ENCODE data around the gene FAM187B.

The FAM187B gene

GRCh38 chr19:35194012-35194984, 34.2 kb downstream of the FAM187B start:
- in situ Hi-C loops (cut with HindIII; ENCODE audit: low sequenced_read_pairs): no loop called here
- no peak for DNase-seq (ENCODE audit: low read depth)
- H3K4me3 ChIP-seq (ENCODE audit: low read depth, low read length): no peak overlapping the region
- TF ChIP-seq CTCF (IDR thresholded peaks at IDR 0.05; ENCODE audit: low read depth, low read length, missing control alignments): no peak

DNA sequence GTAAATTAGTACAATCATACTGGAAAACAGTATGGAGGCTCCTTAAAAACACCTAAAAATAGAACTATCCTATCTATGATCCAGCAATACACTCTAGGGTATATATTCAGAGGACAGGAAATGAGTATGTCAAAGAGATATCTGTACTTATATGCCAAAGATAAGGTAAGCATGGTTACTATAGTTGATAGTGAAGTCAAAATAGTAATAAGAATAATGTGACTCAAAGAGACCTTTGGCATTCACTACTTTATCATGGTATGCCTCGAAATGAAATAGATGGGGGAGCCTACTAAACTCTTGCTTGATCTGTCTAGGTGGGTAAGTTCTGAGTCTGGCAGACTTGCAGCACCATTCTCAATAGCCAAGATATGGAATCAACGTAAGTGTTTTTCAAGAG, 43.7 kb downstream of the FAM187B start:
- TF ChIP-seq CTCF (IDR thresholded peaks at IDR 0.05; ENCODE audit: low read depth, low read length, missing control alignments): no peak
- H3K4me3 ChIP-seq (ENCODE audit: low read depth, low read length): no peak overlapping the region
- no peak for DNase-seq (ENCODE audit: low read depth)
- in situ Hi-C loops (cut with HindIII; ENCODE audit: low sequenced_read_pairs): no loop called here

GRCh38 chr19:35184267-35184666, 44.3 kb downstream of the FAM187B start:
- no peak for DNase-seq (ENCODE audit: low read depth)
- in situ Hi-C loops (cut with HindIII; ENCODE audit: low sequenced_read_pairs): no loop called here
- no peak for TF ChIP-seq CTCF (IDR thresholded peaks at IDR 0.05; ENCODE audit: low read depth, low read length, missing control alignments)
- no peak overlapping the region for H3K4me3 ChIP-seq (ENCODE audit: low read depth, low read length)

DNA sequence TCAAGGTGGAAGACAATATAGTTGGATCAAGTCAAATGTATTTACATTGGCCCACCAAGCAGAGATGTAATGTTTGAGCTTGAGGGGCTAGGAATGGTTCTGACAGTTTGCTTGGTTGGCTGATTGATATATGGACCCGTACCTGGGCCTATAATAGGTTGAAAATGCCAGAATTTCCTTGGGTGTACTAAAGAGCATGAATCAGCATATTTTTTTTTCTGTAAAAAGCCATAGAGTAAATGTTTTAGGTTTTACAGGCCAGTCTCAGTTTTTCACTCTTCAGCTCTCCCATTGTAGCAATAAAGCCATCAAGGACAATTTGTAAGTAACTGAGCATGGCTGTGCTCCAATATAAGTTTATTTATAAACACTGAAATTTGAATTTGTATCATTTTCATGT, 47.2 kb downstream of the FAM187B start:
- H3K4me3 ChIP-seq (ENCODE audit: low read depth, low read length): no peak overlapping the region
- no peak for DNase-seq (ENCODE audit: low read depth)
- in situ Hi-C loops (cut with HindIII; ENCODE audit: low sequenced_read_pairs): no loop called here
- no peak for TF ChIP-seq CTCF (IDR thresholded peaks at IDR 0.05; ENCODE audit: low read depth, low read length, missing control alignments)

DNA sequence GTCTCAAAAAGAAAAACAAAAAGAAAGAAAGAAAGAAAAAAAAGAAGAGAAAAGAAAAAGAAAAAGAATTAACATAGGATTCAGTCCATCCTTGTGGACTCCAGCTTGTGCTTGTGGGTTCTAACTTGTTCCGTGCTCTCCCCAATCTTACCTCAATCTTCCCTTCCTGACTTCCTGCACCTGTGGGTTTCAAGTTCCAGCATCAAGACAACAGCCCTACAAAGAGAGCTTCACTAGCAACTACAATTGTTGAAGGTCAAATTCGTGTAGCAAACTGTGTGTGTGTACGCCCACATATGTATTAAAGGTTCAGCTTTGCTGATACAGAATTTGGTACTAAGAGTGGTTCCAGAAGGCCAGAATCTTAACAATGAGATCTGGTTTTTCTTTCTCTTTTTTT, 48.7 kb downstream of the FAM187B start:
- in situ Hi-C loops (cut with HindIII; ENCODE audit: low sequenced_read_pairs): no loop called here

DNA sequence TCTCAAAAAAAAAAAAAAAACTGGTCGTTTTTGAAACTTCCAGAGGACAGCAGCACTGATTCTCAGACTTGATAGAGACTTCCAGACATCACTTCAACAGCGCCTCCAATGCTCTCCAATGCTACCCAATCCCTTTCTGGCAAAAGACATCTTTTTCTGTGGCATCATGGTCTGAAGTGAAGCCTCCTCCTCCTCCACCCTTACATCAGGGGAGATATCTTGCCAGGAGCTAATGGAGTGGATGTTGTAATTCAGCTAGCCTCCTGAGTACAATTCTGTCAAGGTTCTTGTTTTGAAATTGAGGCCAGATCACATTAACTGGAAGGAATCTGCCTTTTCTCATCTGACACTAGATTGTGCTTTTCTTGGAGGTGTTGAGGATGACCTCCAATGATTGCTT, 49.8 kb downstream of the FAM187B start:
- in situ Hi-C loops (cut with HindIII; ENCODE audit: low sequenced_read_pairs): no loop called here
- no peak for TF ChIP-seq CTCF (IDR thresholded peaks at IDR 0.05; ENCODE audit: low read depth, low read length, missing control alignments)
- no peak overlapping the region for H3K4me3 ChIP-seq (ENCODE audit: low read depth, low read length)
- DNase-seq (ENCODE audit: low read depth): no peak

More for the DNA sequence above, 48.7 kb downstream of the FAM187B start:
- DNase-seq (ENCODE audit: low read depth): no peak
- no peak for TF ChIP-seq CTCF (IDR thresholded peaks at IDR 0.05; ENCODE audit: low read depth, low read length, missing control alignments)
- no peak overlapping the region for H3K4me3 ChIP-seq (ENCODE audit: low read depth, low read length)

Measured in astrocyte of the cerebellum (primary cell).